Measurements from ENCODE around the gene GRK5. TPM values are rescaled to one million over a fixed set of nuclear protein-coding genes. Genes with fewer than 3 reads are reported as not detected.

Gene GRK5
- polyA plus RNA-seq, 1 donor from 2014 or later, result 34.9 TPM

DNA sequence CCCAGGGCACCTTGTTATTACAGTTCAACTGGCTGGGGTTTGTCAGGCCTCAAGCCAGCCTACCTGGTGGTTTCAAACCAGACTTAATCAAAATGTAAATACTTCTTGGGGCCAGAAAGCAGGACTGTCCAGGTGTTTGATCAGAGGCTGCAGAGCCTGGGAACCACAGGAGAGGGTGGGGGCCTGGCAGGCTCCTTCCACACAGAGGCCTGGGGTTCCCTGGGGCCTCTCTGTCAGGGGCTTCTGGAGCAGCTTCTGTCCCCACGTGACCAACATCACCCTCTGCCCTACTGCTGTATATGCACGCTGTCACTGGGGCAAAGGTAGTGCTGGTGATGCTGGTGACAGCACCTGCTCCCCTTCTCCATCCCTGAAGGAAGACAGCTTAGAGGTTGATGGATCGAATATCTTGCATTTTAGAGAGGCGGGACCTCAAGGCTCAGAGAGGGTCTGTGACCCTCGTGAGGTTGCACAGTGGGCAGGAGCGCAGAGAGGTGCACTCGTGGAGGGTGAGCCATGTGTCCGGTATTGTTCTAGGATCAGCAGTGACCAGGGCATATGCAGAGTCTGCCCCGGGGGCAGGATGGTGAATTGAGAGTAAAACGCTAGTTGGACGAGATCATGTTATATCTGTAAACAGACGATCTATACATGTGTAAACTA, 95.4 kb downstream of the GRK5 start:
- no peak overlapping the region for H3K9ac ChIP-seq (ENCODE audit: low read length)
- no peak overlapping the region for H3K4me3 ChIP-seq (ENCODE audit: low read length)
- H3K36me3 ChIP-seq (ENCODE audit: insufficient read depth, low read length), result no peaks in the 10 kb centered on the region
- H3K27ac ChIP-seq (ENCODE audit: low read length), result no peak overlapping the region
- no peaks in the 10 kb centered on the region for H3K9me2 ChIP-seq (ENCODE audit: insufficient read depth, low read length)
- no peak for TF ChIP-seq RAD21 (conservative IDR thresholded peaks at IDR 0.05)
- no peak for TF ChIP-seq EZH2 (IDR thresholded peaks at IDR 0.05; ENCODE audit: borderline replicate concordance, insufficient read depth, low read length, poor library complexity, severe bottlenecking)
- TF ChIP-seq MXI1 (conservative IDR thresholded peaks at IDR 0.05; ENCODE audit: poor library complexity, severe bottlenecking), result no peak
- TF ChIP-seq, protein P1, sequence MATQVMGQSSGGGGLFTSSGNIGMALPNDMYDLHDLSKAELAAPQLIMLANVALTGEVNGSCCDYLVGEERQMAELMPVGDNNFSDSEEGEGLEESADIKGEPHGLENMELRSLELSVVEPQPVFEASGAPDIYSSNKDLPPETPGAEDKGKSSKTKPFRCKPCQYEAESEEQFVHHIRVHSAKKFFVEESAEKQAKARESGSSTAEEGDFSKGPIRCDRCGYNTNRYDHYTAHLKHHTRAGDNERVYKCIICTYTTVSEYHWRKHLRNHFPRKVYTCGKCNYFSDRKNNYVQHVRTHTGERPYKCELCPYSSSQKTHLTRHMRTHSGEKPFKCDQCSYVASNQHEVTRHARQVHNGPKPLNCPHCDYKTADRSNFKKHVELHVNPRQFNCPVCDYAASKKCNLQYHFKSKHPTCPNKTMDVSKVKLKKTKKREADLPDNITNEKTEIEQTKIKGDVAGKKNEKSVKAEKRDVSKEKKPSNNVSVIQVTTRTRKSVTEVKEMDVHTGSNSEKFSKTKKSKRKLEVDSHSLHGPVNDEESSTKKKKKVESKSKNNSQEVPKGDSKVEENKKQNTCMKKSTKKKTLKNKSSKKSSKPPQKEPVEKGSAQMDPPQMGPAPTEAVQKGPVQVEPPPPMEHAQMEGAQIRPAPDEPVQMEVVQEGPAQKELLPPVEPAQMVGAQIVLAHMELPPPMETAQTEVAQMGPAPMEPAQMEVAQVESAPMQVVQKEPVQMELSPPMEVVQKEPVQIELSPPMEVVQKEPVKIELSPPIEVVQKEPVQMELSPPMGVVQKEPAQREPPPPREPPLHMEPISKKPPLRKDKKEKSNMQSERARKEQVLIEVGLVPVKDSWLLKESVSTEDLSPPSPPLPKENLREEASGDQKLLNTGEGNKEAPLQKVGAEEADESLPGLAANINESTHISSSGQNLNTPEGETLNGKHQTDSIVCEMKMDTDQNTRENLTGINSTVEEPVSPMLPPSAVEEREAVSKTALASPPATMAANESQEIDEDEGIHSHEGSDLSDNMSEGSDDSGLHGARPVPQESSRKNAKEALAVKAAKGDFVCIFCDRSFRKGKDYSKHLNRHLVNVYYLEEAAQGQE (IDR thresholded peaks at IDR 0.05; ENCODE audit: borderline replicate concordance), result no peak
- TF ChIP-seq TAF1 (IDR thresholded peaks at IDR 0.05; ENCODE audit: low read depth), result no peak
- TF ChIP-seq EP300 (conservative IDR thresholded peaks at IDR 0.05; ENCODE audit: poor library complexity, severe bottlenecking), result no peak
- no peak for TF ChIP-seq POLR2AphosphoS5 (IDR thresholded peaks at IDR 0.05)
- TF ChIP-seq, protein P2, sequence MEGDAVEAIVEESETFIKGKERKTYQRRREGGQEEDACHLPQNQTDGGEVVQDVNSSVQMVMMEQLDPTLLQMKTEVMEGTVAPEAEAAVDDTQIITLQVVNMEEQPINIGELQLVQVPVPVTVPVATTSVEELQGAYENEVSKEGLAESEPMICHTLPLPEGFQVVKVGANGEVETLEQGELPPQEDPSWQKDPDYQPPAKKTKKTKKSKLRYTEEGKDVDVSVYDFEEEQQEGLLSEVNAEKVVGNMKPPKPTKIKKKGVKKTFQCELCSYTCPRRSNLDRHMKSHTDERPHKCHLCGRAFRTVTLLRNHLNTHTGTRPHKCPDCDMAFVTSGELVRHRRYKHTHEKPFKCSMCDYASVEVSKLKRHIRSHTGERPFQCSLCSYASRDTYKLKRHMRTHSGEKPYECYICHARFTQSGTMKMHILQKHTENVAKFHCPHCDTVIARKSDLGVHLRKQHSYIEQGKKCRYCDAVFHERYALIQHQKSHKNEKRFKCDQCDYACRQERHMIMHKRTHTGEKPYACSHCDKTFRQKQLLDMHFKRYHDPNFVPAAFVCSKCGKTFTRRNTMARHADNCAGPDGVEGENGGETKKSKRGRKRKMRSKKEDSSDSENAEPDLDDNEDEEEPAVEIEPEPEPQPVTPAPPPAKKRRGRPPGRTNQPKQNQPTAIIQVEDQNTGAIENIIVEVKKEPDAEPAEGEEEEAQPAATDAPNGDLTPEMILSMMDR (IDR thresholded peaks at IDR 0.05; ENCODE audit: poor library complexity, severe bottlenecking), result no peak
- no peak for TF ChIP-seq SMC3 (conservative IDR thresholded peaks at IDR 0.05; ENCODE audit: poor library complexity)
- H2AFZ ChIP-seq (ENCODE audit: low read depth, low read length), result no peak overlapping the region
- no peaks in the 10 kb centered on the region for H4K20me1 ChIP-seq (ENCODE audit: insufficient read depth)
- H3F3A ChIP-seq (ENCODE audit: insufficient read depth, low read length, poor library complexity, severe bottlenecking), result no peaks in the 10 kb centered on the region
- no peaks in the 10 kb centered on the region for H3K79me2 ChIP-seq (replicated peaks; ENCODE audit: insufficient read depth, low read length)
- H3K27me3 ChIP-seq (ENCODE audit: insufficient read depth, low read depth, low read length), result no peaks in the 10 kb centered on the region
- no peak overlapping the region for H3K4me2 ChIP-seq (ENCODE audit: low read length)
- no peaks in the 10 kb centered on the region for H3K9me3 ChIP-seq (ENCODE audit: low read length)

DNA sequence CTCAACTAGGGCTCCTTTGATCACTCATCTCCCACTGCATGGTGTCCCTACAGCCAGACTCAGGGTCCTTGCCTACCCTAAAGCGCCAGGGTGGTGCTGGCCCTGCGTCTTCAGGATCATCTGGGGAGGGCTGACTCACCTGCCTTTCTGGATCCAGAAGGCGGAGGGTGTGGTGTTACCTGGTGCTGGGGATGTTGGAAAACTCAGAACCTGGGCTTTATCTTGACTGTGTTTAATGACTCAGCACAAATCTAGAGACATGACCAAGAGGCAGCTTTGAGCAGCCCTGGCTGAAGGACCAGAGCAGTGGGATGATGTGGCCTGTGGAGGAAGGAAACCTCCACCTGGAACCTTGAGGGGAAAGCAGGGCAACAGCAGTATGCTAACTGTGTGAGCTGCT, 96.5 kb downstream of the GRK5 start:
- TF ChIP-seq MXI1 (conservative IDR thresholded peaks at IDR 0.05; ENCODE audit: poor library complexity, severe bottlenecking) (no peak), POLR2AphosphoS5 (IDR thresholded peaks at IDR 0.05) (no peak), SMC3 (conservative IDR thresholded peaks at IDR 0.05; ENCODE audit: poor library complexity) (no peak), TAF1 (IDR thresholded peaks at IDR 0.05; ENCODE audit: low read depth) (no peak), EZH2 (IDR thresholded peaks at IDR 0.05; ENCODE audit: borderline replicate concordance, insufficient read depth, low read length, poor library complexity, severe bottlenecking) (no peak), RAD21 (conservative IDR thresholded peaks at IDR 0.05) (no peak), EP300 (conservative IDR thresholded peaks at IDR 0.05; ENCODE audit: poor library complexity, severe bottlenecking) (no peak)
- TF ChIP-seq, protein P2 (IDR thresholded peaks at IDR 0.05; ENCODE audit: poor library complexity, severe bottlenecking), result no peak

More for the DNA sequence above, 96.5 kb downstream of the GRK5 start:
- Histone ChIP-seq H3K4me2 (ENCODE audit: low read length) (no peak overlapping the region), H3K27me3 (ENCODE audit: insufficient read depth, low read depth, low read length) (no peaks in the 10 kb centered on the region), H3K79me2 (replicated peaks; ENCODE audit: insufficient read depth, low read length) (no peaks in the 10 kb centered on the region), H3K36me3 (ENCODE audit: insufficient read depth, low read length) (no peaks in the 10 kb centered on the region), H3K9me2 (ENCODE audit: insufficient read depth, low read length) (no peaks in the 10 kb centered on the region), H3K4me3 (ENCODE audit: low read length) (no peak overlapping the region), H3K27ac (ENCODE audit: low read length) (no peak overlapping the region), H3K9me3 (ENCODE audit: low read length) (no peaks in the 10 kb centered on the region), H3F3A (ENCODE audit: insufficient read depth, low read length, poor library complexity, severe bottlenecking) (no peaks in the 10 kb centered on the region), H3K9ac (ENCODE audit: low read length) (no peak overlapping the region), H4K20me1 (ENCODE audit: insufficient read depth) (no peaks in the 10 kb centered on the region), H2AFZ (ENCODE audit: low read depth, low read length) (no peak overlapping the region)
